Vagina (tissue), 2 donors: Measurements from ENCODE around the gene ATP5F1E. TPM values are rescaled to one million over a fixed set of nuclear protein-coding genes. Genes with fewer than 3 reads are reported as not detected.
"Not testable (repeated sequence)": the region's sequence is repeated elsewhere in the genome, so short reads cannot be mapped to it uniquely, and the experiment has no call there.

Source experiments
- DNase-seq, 2 donors: peaks; one replicate each; pipeline ENCODE4 v3.0.0-alpha.2; 2017; ENCODE audit errors: extremely low spot score in 2 of 2
- H3K27ac ChIP-seq: fragments of 200-600 bp; sonication (generic); one replicate; pipeline ENCODE4 v1.5.1; 2019
- H3K27me3 ChIP-seq: fragments of 200-600 bp; sonication (generic); one replicate; pipeline ENCODE4 v1.5.1; 2019
- H3K36me3 ChIP-seq, 2 donors: fragments of 200-600 bp; sonication (generic); one replicate each; pipeline ENCODE4 v1.5.1; 2017 to 2019
- H3K4me1 ChIP-seq: fragments of 200-600 bp; sonication (generic); one replicate; pipeline ENCODE4 v1.5.1; 2019
- H3K4me3 ChIP-seq, 2 donors: fragments of 200-600 bp; sonication (generic); 1 replicate in 1 of 2; 2 replicates in 1 of 2; pipeline ENCODE4 v1.5.1; 2016 to 2019
- H3K9me3 ChIP-seq: fragments of 200-600 bp; sonication (generic); one replicate; pipeline ENCODE4 v1.5.1; 2019
- POLR2A ChIP-seq, 2 donors: fragments of 450-650 bp; IDR thresholded peaks; one replicate each; pipeline ENCODE4 v1.6.1; 2017; ENCODE audit warnings: antibody characterized with exemption in 2 of 2, mild to moderate bottlenecking in 2 of 2, moderate library complexity in 2 of 2
- POLR2AphosphoS5 ChIP-seq, 2 donors: sonication (generic); formaldehyde crosslinking; IDR thresholded peaks; one replicate each; pipeline ENCODE4 v1.9.0; 2017; ENCODE audit warnings: antibody characterized with exemption in 2 of 2, mild to moderate bottlenecking in 2 of 2, low read depth in 1 of 2; ENCODE audit not compliant: insufficient read depth in 1 of 2
- intact Hi-C: fragments of 100-400 bp; cut with DNase I; formaldehyde crosslinking; loops from one replicate; pipeline ENCODE4 v1.15.1; 2023
- total RNA-seq: library from RNA; depleted of rRNA; stranded (reverse); fragments of >200 nt; gene quantifications from one replicate; pipeline ENCODE4 v1.2.3, GENCODE V29; 2016
- TF ChIP-seq, protein P1 (sequence below), 3 experiments: fragments of 450-650 bp in 2 of 3; fragments of 200-600 bp in 1 of 3; sonication (generic) in 1 of 3; IDR thresholded peaks; one replicate each; pipeline ENCODE4 v1.5.1; 2017 to 2019; ENCODE audit warnings: antibody characterized with exemption in 3 of 3, mild to moderate bottlenecking in 2 of 3, moderate library complexity in 2 of 3

The ATP5F1E gene
- total RNA-seq, 1 donor from 2014 or later = 22.8 TPM

DNA sequence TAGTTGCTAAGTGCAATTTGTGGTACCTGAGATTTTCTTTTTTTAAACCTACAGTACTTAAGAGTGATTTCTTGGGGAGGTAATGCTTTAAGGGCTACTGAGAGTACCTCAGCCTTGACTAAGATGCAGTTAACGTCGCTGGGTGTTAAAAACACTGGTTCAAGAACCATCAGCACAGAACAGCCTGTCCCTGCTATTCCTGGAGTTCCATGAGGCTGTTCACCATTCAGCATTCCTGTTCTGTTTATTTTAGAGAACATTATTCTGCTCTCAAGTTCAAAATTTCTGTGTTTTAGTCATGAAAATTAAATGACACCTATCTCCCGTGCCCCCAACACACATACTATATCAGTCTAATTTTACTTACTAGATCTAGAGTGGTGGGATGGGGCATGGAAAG, 12.2 kb upstream of the ATP5F1E start:
- Histone ChIP-seq H3K4me1 (peaks cover 33% of the 10 kb centered on the region), H3K27me3 (no peaks in the 10 kb centered on the region), H3K27ac (no peak overlapping the region), H3K9me3 (no peaks in the 10 kb centered on the region), H3K36me3 (no peaks in the 10 kb centered on the region), H3K4me3 (no peak overlapping the region)
- intact Hi-C loops = loop anchor here (5.0 kb wide), 1 partner anchor 62 kb away; the partner anchor contains the start of gene NELFCD
- DNase-seq = no peak
- TF ChIP-seq, protein P1, sequence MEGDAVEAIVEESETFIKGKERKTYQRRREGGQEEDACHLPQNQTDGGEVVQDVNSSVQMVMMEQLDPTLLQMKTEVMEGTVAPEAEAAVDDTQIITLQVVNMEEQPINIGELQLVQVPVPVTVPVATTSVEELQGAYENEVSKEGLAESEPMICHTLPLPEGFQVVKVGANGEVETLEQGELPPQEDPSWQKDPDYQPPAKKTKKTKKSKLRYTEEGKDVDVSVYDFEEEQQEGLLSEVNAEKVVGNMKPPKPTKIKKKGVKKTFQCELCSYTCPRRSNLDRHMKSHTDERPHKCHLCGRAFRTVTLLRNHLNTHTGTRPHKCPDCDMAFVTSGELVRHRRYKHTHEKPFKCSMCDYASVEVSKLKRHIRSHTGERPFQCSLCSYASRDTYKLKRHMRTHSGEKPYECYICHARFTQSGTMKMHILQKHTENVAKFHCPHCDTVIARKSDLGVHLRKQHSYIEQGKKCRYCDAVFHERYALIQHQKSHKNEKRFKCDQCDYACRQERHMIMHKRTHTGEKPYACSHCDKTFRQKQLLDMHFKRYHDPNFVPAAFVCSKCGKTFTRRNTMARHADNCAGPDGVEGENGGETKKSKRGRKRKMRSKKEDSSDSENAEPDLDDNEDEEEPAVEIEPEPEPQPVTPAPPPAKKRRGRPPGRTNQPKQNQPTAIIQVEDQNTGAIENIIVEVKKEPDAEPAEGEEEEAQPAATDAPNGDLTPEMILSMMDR (IDR thresholded peaks at IDR 0.05) = no peak
- TF ChIP-seq POLR2A (IDR thresholded peaks at IDR 0.05) (no peak), POLR2AphosphoS5 (IDR thresholded peaks at IDR 0.05; ENCODE audit: insufficient read depth in 1 of 2, low read depth in 1 of 2) (no peak)

DNA sequence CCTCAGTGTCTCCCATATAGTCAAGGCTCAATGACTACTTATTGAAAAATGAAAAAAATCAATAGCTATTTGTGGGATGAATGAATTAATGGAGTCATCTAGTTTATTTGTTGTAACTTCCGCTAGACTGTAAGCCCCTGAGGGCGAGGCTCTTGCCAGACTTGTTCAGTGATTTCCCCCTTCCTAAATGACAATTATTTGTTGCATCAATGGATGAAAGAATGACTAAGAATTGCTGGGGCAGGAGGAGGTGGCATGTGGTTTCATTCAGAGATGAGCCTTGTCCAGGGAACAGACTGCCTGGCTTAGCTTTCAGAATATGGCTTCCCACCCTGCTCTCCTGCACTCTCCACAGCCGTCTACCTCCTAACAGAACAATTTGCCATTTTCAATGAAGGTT, 11.6 kb upstream of the ATP5F1E start:
- no peaks in the 10 kb centered on the region for H3K9me3 ChIP-seq
- H3K27ac ChIP-seq = peak overlapping the region; percentile 58
- TF ChIP-seq, protein P1 (IDR thresholded peaks at IDR 0.05) = no peak
- TF ChIP-seq POLR2AphosphoS5 (IDR thresholded peaks at IDR 0.05; ENCODE audit: insufficient read depth in 1 of 2, low read depth in 1 of 2) (peak in 1 of 2 donors; percentile 36), POLR2A (IDR thresholded peaks at IDR 0.05) (no peak)
- H3K36me3 ChIP-seq = no peaks in the 10 kb centered on the region
- no peak for DNase-seq
- no peak overlapping the region for H3K4me3 ChIP-seq
- intact Hi-C loops = loop anchor here (5.0 kb wide), 1 partner anchor 61 kb away; the partner anchor contains the start of gene NELFCD
- H3K27me3 ChIP-seq = no peaks in the 10 kb centered on the region
- peaks cover 33% of the 10 kb centered on the region for H3K4me1 ChIP-seq

DNA sequence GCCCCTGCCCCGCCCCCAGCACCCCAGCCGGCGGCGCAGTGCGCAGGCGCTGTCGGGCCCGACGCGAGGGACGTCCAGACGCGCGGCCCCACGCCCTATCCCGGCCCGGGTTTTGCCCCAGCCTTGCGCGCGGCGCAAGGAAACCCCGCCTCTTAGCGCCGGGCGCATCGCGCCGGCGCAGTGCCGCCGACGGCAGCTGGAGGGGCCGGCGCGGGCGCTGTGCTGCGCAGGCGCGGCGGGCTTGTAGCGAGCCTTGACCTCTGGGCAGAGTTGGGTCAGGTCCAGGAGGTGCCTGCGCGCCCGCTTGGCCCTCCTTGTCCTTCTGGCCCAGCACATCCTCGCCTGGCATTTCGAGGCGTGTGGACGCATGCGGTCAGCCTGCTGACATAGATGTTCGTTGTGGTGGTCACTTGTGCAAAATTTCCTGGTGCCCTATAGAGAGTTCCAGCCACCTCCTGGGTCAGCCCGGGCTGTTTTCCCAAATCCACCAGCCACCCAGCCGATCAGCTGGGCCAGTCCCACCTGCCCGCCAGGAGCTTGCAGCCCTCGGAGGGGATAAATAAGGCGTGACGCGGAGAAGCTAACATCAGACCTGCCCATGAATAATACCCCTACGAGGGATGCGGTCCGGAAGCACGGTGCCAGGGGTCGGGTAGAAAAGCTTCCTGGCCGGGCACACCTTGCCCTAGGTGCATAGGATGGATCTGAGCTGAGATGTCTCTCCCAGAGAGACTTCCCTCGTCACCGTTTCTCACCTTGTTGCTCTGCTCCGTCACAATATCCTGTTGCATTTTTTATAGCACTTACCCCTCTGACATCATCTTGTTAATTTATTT, 10.9 kb upstream of the ATP5F1E start:
- intact Hi-C loops = loop anchor here (5.0 kb wide), 1 partner anchor 61 kb away; the partner anchor contains the start of gene NELFCD
- no peak for DNase-seq
- H3K4me3 ChIP-seq = peak overlapping the region; percentile 73 to 91
- no peaks in the 10 kb centered on the region for H3K27me3 ChIP-seq
- H3K27ac ChIP-seq = peak overlapping the region; percentile 88
- H3K36me3 ChIP-seq = peaks cover 0 to 3% of the 10 kb centered on the region in 2 donors
- no peaks in the 10 kb centered on the region for H3K9me3 ChIP-seq
- TF ChIP-seq, protein P1 (IDR thresholded peaks at IDR 0.05) = peak in 1 of 3 experiments; percentile 20
- TF ChIP-seq POLR2A (IDR thresholded peaks at IDR 0.05) = no peak
- peak in 1 of 2 donors; percentile 22 for TF ChIP-seq POLR2AphosphoS5 (IDR thresholded peaks at IDR 0.05; ENCODE audit: insufficient read depth in 1 of 2, low read depth in 1 of 2)
- peaks cover 33% of the 10 kb centered on the region for H3K4me1 ChIP-seq

DNA sequence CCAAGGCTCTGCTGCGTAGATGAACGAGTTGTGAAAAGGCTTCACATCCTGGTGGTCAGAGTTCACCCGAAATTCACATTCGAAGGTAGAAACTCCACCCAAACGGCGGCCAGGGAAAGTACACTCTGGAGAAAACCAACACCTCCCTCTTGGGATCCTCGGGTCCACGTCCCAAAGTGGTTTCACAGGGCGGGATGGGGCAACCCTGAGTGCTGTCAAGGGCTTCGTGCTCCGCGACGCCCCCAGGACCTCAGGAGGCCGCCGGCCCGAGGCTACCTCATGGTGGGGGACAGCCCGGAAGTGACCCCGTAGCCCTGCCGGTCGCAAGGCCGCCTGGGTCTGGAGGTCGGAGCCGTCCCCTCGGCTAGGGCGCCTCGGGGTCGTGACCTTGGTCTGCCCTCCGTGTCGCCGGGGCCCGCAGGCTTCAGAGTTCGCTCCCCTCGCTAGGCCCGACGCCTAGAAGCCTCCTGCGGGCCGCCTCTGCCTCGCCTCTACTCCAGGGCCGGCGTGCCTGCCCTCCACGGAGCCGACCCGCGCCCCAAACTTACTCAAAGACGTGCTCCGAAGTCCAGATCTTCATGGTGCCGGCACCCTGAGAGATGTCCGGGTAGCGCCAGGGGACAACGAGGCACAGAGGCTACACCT, 10.1 kb upstream of the ATP5F1E start, which contains the start of gene PRELID3B:
Gene PRELID3B (minus strand): TSS at position 636 of the 645 bp plus-strand sequence. CDS start 56 bp downstream, at position 580.
- H3K4me1 ChIP-seq = peaks cover 33% of the 10 kb centered on the region

DNA sequence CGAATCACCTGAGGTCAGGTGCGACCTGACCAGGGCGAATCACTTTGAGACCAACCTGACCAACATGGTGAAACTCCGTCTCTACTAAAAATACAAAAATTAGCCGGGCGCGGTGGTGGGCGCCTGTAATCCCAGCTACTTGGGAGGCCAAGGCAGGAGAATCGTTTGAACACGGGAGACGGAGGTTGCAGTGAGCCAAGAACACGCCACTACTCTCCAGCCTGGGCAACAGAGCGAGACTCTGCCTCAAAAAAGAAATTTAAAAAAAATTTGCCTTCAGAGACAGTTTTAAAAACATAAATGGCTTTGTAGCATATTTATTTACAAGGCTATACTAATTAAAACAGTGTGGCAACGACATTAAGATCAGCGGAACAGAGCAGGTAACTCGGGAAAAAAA, 9.4 kb upstream of the ATP5F1E start:
- peaks cover 0 to 19% of the 10 kb centered on the region in 2 donors for H3K36me3 ChIP-seq
- peak overlapping the region; percentile 73 to 91 for H3K4me3 ChIP-seq
- not testable (repeated sequence) for H3K27ac ChIP-seq, H3K9me3 ChIP-seq, H3K27me3 ChIP-seq, DNase-seq
- peaks cover 33% of the 10 kb centered on the region for H3K4me1 ChIP-seq
- intact Hi-C loops = loop anchor here (5.0 kb wide), 1 partner anchor 59 kb away; the partner anchor contains the start of gene NELFCD

More for the DNA sequence above, 10.1 kb upstream of the ATP5F1E start, which contains the start of gene PRELID3B:
- Histone ChIP-seq H3K27ac (peak within 1 kb of the TSS; percentile 88), H3K9me3 (no peaks in the 10 kb centered on the region), H3K4me3 (peak within 1 kb of the TSS; percentile 73 to 91), H3K27me3 (no peaks in the 10 kb centered on the region), H3K36me3 (peaks cover 0 to 11% of the 10 kb centered on the region in 2 donors)
- DNase-seq = no peak
- TF ChIP-seq POLR2AphosphoS5 (IDR thresholded peaks at IDR 0.05; ENCODE audit: insufficient read depth in 1 of 2, low read depth in 1 of 2) (peak in 1 of 2 donors; percentile 71), POLR2A (IDR thresholded peaks at IDR 0.05) (no peak)
- intact Hi-C loops = loop anchor here (5.0 kb wide), 1 partner anchor 60 kb away; the partner anchor contains the start of gene NELFCD
